Mesothelial cell of epicardium (in vitro differentiated cells): ENCODE data around the gene HYAL3. TPM values are rescaled to one million over a fixed set of nuclear protein-coding genes. Genes with fewer than 3 reads are reported as not detected.
A peak's percentile ranks its signal among the peaks of the same experiment; 100 is the strongest.
"Not testable (repeated sequence)": the region's sequence is repeated elsewhere in the genome, so short reads cannot be mapped to it uniquely, and the experiment has no call there.

Experiments
- DNase-seq, 2 experiments: peaks; one replicate each; pipeline ENCODE4 v3.0.0; 2021; ENCODE audit warnings: low spot score in 2 of 2; ENCODE audit not compliant: unreplicated experiment in 2 of 2
- H3K27ac Mint-ChIP-seq: 2 replicates; pipeline ENCODE4 v1.8.0; 2021; ENCODE audit warnings: mixed read lengths
- H3K27me3 Mint-ChIP-seq: 2 replicates; pipeline ENCODE4 v1.8.0; 2021; ENCODE audit warnings: low read depth, mixed read lengths
- H3K36me3 Mint-ChIP-seq: 2 replicates; pipeline ENCODE4 v1.8.0; 2021; ENCODE audit warnings: mixed read lengths
- H3K4me1 Mint-ChIP-seq: 2 replicates; pipeline ENCODE4 v1.8.0; 2021; ENCODE audit warnings: mixed read lengths
- H3K4me3 Mint-ChIP-seq: 2 replicates; pipeline ENCODE4 v1.8.0; 2021; ENCODE audit warnings: mild to moderate bottlenecking, moderate library complexity, mixed read lengths
- H3K9me3 Mint-ChIP-seq: 2 replicates; pipeline ENCODE4 v1.8.0; 2021; ENCODE audit warnings: mixed read lengths
- total RNA-seq: library from RNA; stranded (reverse); gene quantifications from 3 replicates; pipeline ENCODE4 v1.2.1, GENCODE V29; 2021
- TF ChIP-seq, protein P1 (sequence below): fragments of 200-600 bp; sonication (generic); IDR thresholded peaks from one replicate; pipeline ENCODE4 v1.5.0; 2021; ENCODE audit warnings: antibody characterized with exemption; ENCODE audit not compliant: unreplicated experiment

HYAL3 gene
- total RNA-seq, 1 donor from 2014 or later, result 2.9 TPM

GRCh38 chr3:50316657-50317242 lies 17.5 kb upstream of the HYAL3 start:
- Mint-ChIP-seq H3K9me3 (no peaks in the 10 kb centered on the region), H3K27me3 (no peaks in the 10 kb centered on the region), H3K27ac (peak overlapping the region; percentile 95), H3K4me1 (peaks cover 42% of the 10 kb centered on the region), H3K4me3 (peak overlapping the region; percentile 23), H3K36me3 (peaks cover 23% of the 10 kb centered on the region)
- peak in 1 of 2 experiments; percentile 63 for DNase-seq
- TF ChIP-seq, protein P1, sequence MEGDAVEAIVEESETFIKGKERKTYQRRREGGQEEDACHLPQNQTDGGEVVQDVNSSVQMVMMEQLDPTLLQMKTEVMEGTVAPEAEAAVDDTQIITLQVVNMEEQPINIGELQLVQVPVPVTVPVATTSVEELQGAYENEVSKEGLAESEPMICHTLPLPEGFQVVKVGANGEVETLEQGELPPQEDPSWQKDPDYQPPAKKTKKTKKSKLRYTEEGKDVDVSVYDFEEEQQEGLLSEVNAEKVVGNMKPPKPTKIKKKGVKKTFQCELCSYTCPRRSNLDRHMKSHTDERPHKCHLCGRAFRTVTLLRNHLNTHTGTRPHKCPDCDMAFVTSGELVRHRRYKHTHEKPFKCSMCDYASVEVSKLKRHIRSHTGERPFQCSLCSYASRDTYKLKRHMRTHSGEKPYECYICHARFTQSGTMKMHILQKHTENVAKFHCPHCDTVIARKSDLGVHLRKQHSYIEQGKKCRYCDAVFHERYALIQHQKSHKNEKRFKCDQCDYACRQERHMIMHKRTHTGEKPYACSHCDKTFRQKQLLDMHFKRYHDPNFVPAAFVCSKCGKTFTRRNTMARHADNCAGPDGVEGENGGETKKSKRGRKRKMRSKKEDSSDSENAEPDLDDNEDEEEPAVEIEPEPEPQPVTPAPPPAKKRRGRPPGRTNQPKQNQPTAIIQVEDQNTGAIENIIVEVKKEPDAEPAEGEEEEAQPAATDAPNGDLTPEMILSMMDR, result no peak

- Mint-ChIP-seq H3K4me1 (peaks cover 35% of the 10 kb centered on the region), H3K27me3 (no peaks in the 10 kb centered on the region), H3K4me3 (no peak overlapping the region), H3K9me3 (peaks cover 2% of the 10 kb centered on the region), H3K36me3 (peaks cover 28% of the 10 kb centered on the region), H3K27ac (no peak overlapping the region)
- TF ChIP-seq, protein P1, result no peak
- no peak for DNase-seq
Measured at GRCh38 chr3:50314816-50315215, 15.6 kb upstream of the HYAL3 start.

GRCh38 chr3:50314342-50314741 lies 15.1 kb upstream of the HYAL3 start:
- no peaks in the 10 kb centered on the region for H3K27me3 Mint-ChIP-seq
- DNase-seq, result no peak
- TF ChIP-seq, protein P1, result no peak
- H3K4me1 Mint-ChIP-seq, result peaks cover 30% of the 10 kb centered on the region
- no peak overlapping the region for H3K4me3 Mint-ChIP-seq
- H3K9me3 Mint-ChIP-seq, result peaks cover 4% of the 10 kb centered on the region
- H3K36me3 Mint-ChIP-seq, result peaks cover 32% of the 10 kb centered on the region
- peak overlapping the region; percentile 2 for H3K27ac Mint-ChIP-seq

DNA sequence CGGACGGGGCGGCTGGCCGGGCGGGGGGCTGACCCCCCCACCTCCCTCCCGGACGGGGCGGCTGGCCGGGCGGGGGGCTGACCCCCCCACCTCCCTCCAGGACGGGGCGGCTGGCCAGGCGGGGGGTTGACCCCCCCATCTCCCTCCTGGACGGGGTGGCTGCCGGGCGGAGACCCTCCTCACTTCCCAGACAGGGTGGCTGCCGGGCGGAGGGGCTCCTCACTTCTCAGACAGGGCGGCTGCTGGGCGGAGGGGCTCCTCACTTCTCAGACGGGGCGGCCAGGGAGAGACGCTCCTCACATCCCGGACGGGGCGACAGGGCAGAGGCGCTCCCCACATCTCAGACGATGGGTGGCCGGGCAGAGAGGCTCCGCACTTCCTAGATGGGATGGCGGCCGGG lies 12.8 kb upstream of the HYAL3 start:
- not testable (repeated sequence) for DNase-seq
- peaks cover 31% of the 10 kb centered on the region for H3K36me3 Mint-ChIP-seq

DNA sequence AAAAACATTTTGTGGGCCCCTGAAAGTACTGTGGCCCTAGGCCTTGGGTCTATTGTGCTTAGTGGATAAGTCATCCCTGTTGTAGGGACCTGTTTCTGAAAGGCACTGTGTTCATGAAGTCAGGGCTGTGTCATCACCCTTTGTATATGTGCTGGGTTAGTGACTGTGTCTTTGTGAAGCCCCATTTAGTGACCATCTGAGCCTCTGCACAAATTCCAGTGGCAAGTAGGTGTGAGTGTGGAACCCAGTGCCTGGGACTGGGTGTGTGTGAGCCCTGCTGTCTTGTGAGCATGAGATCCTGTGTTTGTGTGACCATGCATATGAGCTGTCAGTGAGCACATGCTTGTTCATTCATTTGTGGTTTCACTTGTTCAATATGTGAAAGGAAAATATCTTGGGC lies 5.4 kb upstream of the HYAL3 start:
- no peak overlapping the region for H3K4me3 Mint-ChIP-seq
- no peak overlapping the region for H3K27ac Mint-ChIP-seq

More for the DNA sequence above, 12.8 kb upstream of the HYAL3 start:
- not testable (repeated sequence) for H3K9me3 Mint-ChIP-seq, H3K27me3 Mint-ChIP-seq, H3K27ac Mint-ChIP-seq, H3K4me1 Mint-ChIP-seq, H3K4me3 Mint-ChIP-seq

More for the DNA sequence above, 5.4 kb upstream of the HYAL3 start:
- H3K4me1 Mint-ChIP-seq, result peaks cover 16% of the 10 kb centered on the region
- peaks cover 6% of the 10 kb centered on the region for H3K36me3 Mint-ChIP-seq
- TF ChIP-seq, protein P1, result no peak
- no peaks in the 10 kb centered on the region for H3K27me3 Mint-ChIP-seq
- H3K9me3 Mint-ChIP-seq, result no peaks in the 10 kb centered on the region
- DNase-seq, result no peak
